Subcutaneous abdominal adipose tissue (tissue), 5 donors: ENCODE results near the gene PKD1L1.

Experiments
- H3K27ac ChIP-seq: one replicate; pipeline ENCODE4 v1.7.0; 2013; ENCODE audit warnings: low read depth, mild to moderate bottlenecking, inconsistent platforms, low read length, moderate library complexity
- H3K27me3 ChIP-seq, 5 donors: one replicate each; pipeline ENCODE4 v1.7.0; 2013; ENCODE audit warnings: low read length in 5 of 5, inconsistent platforms in 1 of 5; ENCODE audit not compliant: control insufficient read depth in 5 of 5, insufficient read depth in 4 of 5
- H3K36me3 ChIP-seq, 5 donors: one replicate each; pipeline ENCODE4 v1.7.0; 2013; ENCODE audit warnings: low read length in 5 of 5; ENCODE audit not compliant: control insufficient read depth in 5 of 5, insufficient read depth in 5 of 5
- H3K4me1 ChIP-seq, 5 donors: one replicate each; pipeline ENCODE4 v1.7.0; 2013; ENCODE audit warnings: low read length in 5 of 5, mild to moderate bottlenecking in 3 of 5, moderate library complexity in 1 of 5; ENCODE audit not compliant: control insufficient read depth in 5 of 5, insufficient read depth in 5 of 5
- H3K4me3 ChIP-seq, 5 donors: one replicate each; pipeline ENCODE4 v1.7.0; 2013; ENCODE audit warnings: low read length in 5 of 5, low read depth in 1 of 5
- H3K9ac ChIP-seq, 5 donors: one replicate each; pipeline ENCODE4 v1.7.0; 2013; ENCODE audit warnings: low read length in 5 of 5, mild to moderate bottlenecking in 4 of 5, moderate library complexity in 3 of 5
- H3K9me3 ChIP-seq, 5 donors: one replicate each; pipeline ENCODE4 v1.7.0; 2013; ENCODE audit warnings: low read length in 5 of 5; ENCODE audit not compliant: control insufficient read depth in 5 of 5
- donor health status: healthy.
- donor health status: healthy.
- donor health status: healthy.
- donor health status: healthy.
- donor health status: healthy.

The PKD1L1 gene

DNA sequence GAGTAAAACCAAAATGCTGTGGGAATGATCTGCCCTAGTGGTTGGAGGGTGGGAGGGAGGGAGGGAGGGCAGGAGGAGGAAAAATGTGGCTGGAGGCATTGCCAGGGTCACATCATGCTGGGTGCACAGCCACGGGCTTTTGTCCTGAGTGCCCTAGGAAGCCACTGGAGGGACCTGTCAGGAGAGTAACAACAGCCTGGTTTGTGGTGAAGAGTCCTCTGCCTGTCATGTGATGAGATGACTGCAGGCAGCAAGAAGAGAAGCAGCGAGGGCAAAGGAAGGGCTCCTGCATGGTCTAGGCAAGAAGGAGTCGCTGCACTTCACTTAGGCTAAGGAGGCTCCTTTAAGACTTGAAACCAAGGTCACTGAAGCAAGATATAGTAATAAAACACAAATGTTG, 65.6 kb downstream of the PKD1L1 start:
- no peaks in the 10 kb centered on the region for H3K9me3 ChIP-seq
- H3K4me1 ChIP-seq = peaks cover 0 to 17% (median 10%) of the 10 kb centered on the region in 5 donors
- H3K4me3 ChIP-seq = no peak overlapping the region
- no peak overlapping the region for H3K9ac ChIP-seq
- H3K36me3 ChIP-seq = peaks cover 0 to 16% (median 8%) of the 10 kb centered on the region in 5 donors
- no peaks in the 10 kb centered on the region for H3K27me3 ChIP-seq
- H3K27ac ChIP-seq = no peak overlapping the region

GRCh38 chr7:47881256-47881655, 67.0 kb downstream of the PKD1L1 start:
- Histone ChIP-seq H3K9me3 (no peaks in the 10 kb centered on the region), H3K9ac (no peak overlapping the region)

DNA sequence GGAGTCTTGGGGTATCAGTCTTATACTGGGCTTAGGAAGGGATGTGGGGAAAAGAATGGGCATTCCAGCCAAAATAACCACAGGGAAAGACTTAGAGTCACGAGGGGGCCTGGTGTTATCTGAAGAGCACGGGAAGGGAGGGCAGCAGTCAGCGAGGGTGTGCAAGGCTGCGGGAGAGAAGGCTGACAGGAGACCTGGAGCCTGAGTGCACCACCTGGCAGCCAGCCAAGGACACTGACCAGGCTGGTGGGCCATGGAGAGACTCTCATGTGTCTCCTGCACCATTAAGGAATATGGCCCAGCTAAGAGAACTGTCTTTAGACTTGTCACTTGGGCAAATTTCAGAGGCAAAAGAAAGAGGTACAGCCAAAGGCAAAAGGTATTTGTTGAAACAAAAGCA, 69.6 kb downstream of the PKD1L1 start:
- Histone ChIP-seq H3K9me3 (no peaks in the 10 kb centered on the region), H3K9ac (no peak overlapping the region), H3K4me3 (no peak overlapping the region), H3K36me3 (peaks cover 0 to 9% (median 3%) of the 10 kb centered on the region in 5 donors), H3K27ac (no peak overlapping the region), H3K27me3 (no peaks in the 10 kb centered on the region), H3K4me1 (peaks cover 0 to 7% (median 6%) of the 10 kb centered on the region in 5 donors)

More at GRCh38 chr7:47881256-47881655, 67.0 kb downstream of the PKD1L1 start:
- H3K4me1 ChIP-seq = peaks cover 0 to 17% (median 10%) of the 10 kb centered on the region in 5 donors
- peaks cover 0 to 15% (median 6%) of the 10 kb centered on the region in 5 donors for H3K36me3 ChIP-seq
- H3K27ac ChIP-seq = no peak overlapping the region
- H3K27me3 ChIP-seq = no peaks in the 10 kb centered on the region
- no peak overlapping the region for H3K4me3 ChIP-seq

- no peaks in the 10 kb centered on the region for H3K4me1 ChIP-seq
- H3K27me3 ChIP-seq = no peaks in the 10 kb centered on the region
- peaks cover 0 to 9% (median 3%) of the 10 kb centered on the region in 5 donors for H3K36me3 ChIP-seq
- H3K9me3 ChIP-seq = no peaks in the 10 kb centered on the region
- no peak overlapping the region for H3K9ac ChIP-seq
- no peak overlapping the region for H3K4me3 ChIP-seq
- no peak overlapping the region for H3K27ac ChIP-seq
Measured at GRCh38 chr7:47877336-47877735, 70.9 kb downstream of the PKD1L1 start.

GRCh38 chr7:47875998-47876744, 72.1 kb downstream of the PKD1L1 start:
- no peak overlapping the region for H3K27ac ChIP-seq
- no peak overlapping the region for H3K4me3 ChIP-seq

GRCh38 chr7:47875406-47875805, 72.9 kb downstream of the PKD1L1 start:
- Histone ChIP-seq H3K9ac (no peak overlapping the region), H3K27ac (no peak overlapping the region), H3K9me3 (no peaks in the 10 kb centered on the region), H3K36me3 (peaks cover 0 to 6% (median 3%) of the 10 kb centered on the region in 5 donors), H3K4me1 (no peaks in the 10 kb centered on the region), H3K27me3 (no peaks in the 10 kb centered on the region), H3K4me3 (no peak overlapping the region)

More at GRCh38 chr7:47875998-47876744, 72.1 kb downstream of the PKD1L1 start:
- Histone ChIP-seq H3K4me1 (no peaks in the 10 kb centered on the region), H3K27me3 (no peaks in the 10 kb centered on the region), H3K9me3 (no peaks in the 10 kb centered on the region), H3K9ac (no peak overlapping the region), H3K36me3 (peaks cover 0 to 9% (median 3%) of the 10 kb centered on the region in 5 donors)

- H3K27me3 ChIP-seq = no peaks in the 10 kb centered on the region
- peaks cover 0 to 6% (median 3%) of the 10 kb centered on the region in 5 donors for H3K36me3 ChIP-seq
- H3K9ac ChIP-seq = no peak overlapping the region
- H3K4me3 ChIP-seq = no peak overlapping the region
- no peaks in the 10 kb centered on the region for H3K9me3 ChIP-seq
- H3K4me1 ChIP-seq = no peaks in the 10 kb centered on the region
- H3K27ac ChIP-seq = no peak overlapping the region
Measured at GRCh38 chr7:47873762-47874161, 74.5 kb downstream of the PKD1L1 start.

DNA sequence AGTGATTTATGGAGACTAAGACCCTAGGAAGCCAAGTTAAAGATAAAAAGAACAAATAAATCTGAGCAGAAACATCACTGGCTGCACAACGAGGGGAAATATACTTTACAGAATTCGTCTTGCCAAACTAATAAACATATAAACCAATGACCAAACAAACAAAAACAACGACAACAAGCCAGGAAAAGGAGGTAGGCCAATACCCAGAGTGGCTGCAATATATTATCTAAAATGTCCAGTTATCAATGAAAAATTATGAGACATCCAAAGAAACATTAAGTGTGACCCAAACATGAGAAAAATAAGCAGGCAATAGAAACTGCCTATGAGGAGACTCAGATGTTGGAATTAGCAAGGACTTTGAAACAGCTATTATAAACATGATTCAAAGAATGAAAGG, 81.0 kb downstream of the PKD1L1 start:
- no peak overlapping the region for H3K4me3 ChIP-seq
- H3K27ac ChIP-seq = no peak overlapping the region
- H3K9me3 ChIP-seq = no peaks in the 10 kb centered on the region
- peaks cover 0 to 20% (median 14%) of the 10 kb centered on the region in 5 donors for H3K36me3 ChIP-seq
- H3K27me3 ChIP-seq = no peaks in the 10 kb centered on the region
- no peak overlapping the region for H3K9ac ChIP-seq
- no peaks in the 10 kb centered on the region for H3K4me1 ChIP-seq

DNA sequence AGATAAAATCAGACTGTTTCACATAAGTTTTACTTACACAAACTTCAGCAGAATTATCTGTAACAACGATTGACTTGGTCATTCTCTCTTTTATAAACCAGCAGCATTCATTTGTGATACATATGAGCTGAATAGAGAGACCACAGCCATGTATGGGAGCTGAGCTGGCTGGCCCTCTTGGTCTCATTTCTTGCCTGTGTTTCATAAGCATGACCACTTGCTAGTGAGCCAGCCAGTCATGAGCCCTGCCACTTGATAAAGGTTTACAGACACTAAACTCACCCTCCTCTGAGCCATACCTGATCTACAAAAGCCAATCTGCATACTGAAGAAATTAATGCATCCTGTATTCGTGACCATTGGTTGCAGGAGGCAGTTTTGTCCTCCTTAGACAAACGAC, 82.1 kb downstream of the PKD1L1 start:
- H3K9me3 ChIP-seq = no peaks in the 10 kb centered on the region
- H3K9ac ChIP-seq = no peak overlapping the region
- H3K4me3 ChIP-seq = no peak overlapping the region
- H3K4me1 ChIP-seq = no peaks in the 10 kb centered on the region
- peaks cover 0 to 23% (median 14%) of the 10 kb centered on the region in 5 donors for H3K36me3 ChIP-seq
- no peak overlapping the region for H3K27ac ChIP-seq
- no peaks in the 10 kb centered on the region for H3K27me3 ChIP-seq

DNA sequence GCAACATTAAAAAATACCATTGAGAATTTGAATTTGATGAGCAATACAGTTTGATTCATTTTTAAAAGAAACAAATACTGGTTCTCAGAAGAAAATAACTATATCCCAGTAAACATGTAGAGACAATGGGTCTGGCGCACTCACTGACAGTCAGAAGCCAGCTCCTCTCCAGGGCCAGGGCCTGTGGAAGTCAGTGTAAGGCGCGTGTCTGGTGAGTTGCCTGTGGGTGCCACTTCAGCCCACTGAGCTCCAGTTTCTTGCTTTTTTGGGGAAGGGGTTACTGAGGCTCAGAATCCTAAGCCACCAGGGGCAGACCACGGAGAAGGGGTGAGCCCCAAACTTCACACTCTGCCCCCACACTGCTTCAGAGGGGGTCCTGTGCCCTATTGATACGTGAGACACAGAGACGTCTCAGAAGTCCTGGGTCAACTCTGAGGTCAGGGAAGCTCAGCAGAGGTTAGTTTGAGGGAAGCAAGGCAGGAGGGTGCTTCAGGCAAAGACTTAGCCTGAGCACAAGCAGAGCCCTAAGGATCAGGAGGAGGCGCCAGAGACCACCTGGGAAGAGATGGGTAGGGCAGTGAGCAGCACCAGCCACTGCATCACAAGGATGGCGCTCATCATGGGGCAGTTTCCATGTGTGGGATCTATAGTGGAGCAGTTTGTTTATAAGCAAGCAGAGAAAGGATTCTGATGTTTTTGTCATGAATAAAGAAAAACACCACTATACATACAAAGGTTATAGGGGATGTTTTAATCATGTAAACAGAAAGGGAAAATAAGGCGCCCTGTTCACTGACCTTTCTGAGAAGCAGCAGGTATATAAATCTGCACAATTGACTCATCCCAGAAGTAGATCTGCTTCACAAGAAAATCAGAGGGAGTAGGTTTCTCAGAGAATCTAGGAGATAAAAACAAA, 95.7 kb downstream of the PKD1L1 start:
- Histone ChIP-seq H3K27me3 (no peaks in the 10 kb centered on the region), H3K27ac (no peak overlapping the region), H3K9me3 (no peaks in the 10 kb centered on the region), H3K4me1 (no peaks in the 10 kb centered on the region), H3K9ac (no peak overlapping the region), H3K4me3 (no peak overlapping the region), H3K36me3 (peaks cover 0 to 10% (median 0%) of the 10 kb centered on the region in 5 donors)
